H1 (cell line): ENCODE results near the gene KLHL34.

ENCODE experiments used
- CTCF ChIP-seq, 3 experiments: IDR thresholded peaks; 1 replicate in 2 of 3; 2 replicates in 1 of 3; pipeline versions ENCODE4 v1.5.1 to v1.6.1; 2011; ENCODE audit warnings: low read length in 3 of 3, mild to moderate bottlenecking in 3 of 3, inconsistent platforms in 2 of 3, low read depth in 1 of 3, moderate library complexity in 1 of 3; ENCODE audit not compliant: insufficient read depth in 1 of 3; ENCODE audit errors: control extremely low read depth in 1 of 3
- YY1 ChIP-seq: IDR thresholded peaks from 2 replicates; pipeline ENCODE4 v1.6.1; 2011; ENCODE audit warnings: low read depth, mild to moderate bottlenecking, low read length

GRCh38 chrX:21645431-21645830, 12.7 kb downstream of the KLHL34 start:
- TF ChIP-seq YY1 (no peak), CTCF (IDR thresholded peaks at IDR 0.05; ENCODE audit: control extremely low read depth in 1 of 3, insufficient read depth in 1 of 3, low read depth in 1 of 3, low read length in 3 of 3) (no peak)
